ENCODE data around the gene FGGY. TPM values are rescaled to one million over a fixed set of nuclear protein-coding genes. Genes with fewer than 3 reads are reported as not detected.

The FGGY gene
- total RNA-seq, 1 experiment from 2014 or later: 14.6 TPM

- H3K9me3 Mint-ChIP-seq: peaks cover 13 to 20% of the 10 kb centered on the region in 2 experiments
- H4K20me1 ChIP-seq (ENCODE audit: control insufficient read depth, insufficient read depth, insufficient read length): no peaks in the 10 kb centered on the region
- no peak overlapping the region for H2BK5ac ChIP-seq (ENCODE audit: insufficient read length, low read length)
- peak overlapping the region; percentile 57; the same call in 1 of the 2 replicates for H3K14ac ChIP-seq (ENCODE audit: insufficient read depth, low read length)
- no peak overlapping the region for H4K91ac ChIP-seq (ENCODE audit: insufficient read length, low read depth, low read length)
- H3K79me2 ChIP-seq (ENCODE audit: insufficient read depth, low read length): no peaks in the 10 kb centered on the region
- H3K4me3 Mint-ChIP-seq: no peak overlapping the region
- no peak overlapping the region for H3K4ac ChIP-seq (ENCODE audit: low read depth, low read length)
- H3K27ac Mint-ChIP-seq: no peak overlapping the region
- H3K27ac ChIP-seq (ENCODE audit: insufficient read length, low read depth, low read length): no peak overlapping the region
- no peaks in the 10 kb centered on the region; the same call in 1 of the 2 replicates for H3K27me3 Mint-ChIP-seq (ENCODE audit: low read depth)
- H3K36me3 Mint-ChIP-seq (ENCODE audit: insufficient read depth in 1 of 3, low read depth in 3 of 3): peaks cover 12 to 24% (median 19%) of the 10 kb centered on the region in 3 experiments
- H3K4me1 Mint-ChIP-seq: no peaks in the 10 kb centered on the region
- H3K4me1 ChIP-seq (ENCODE audit: insufficient read depth, low read length): no peaks in the 10 kb centered on the region
- no peak for DNase-seq
- no peak overlapping the region for H3K56ac ChIP-seq (ENCODE audit: insufficient read length, low read depth, low read length)
- H2BK20ac ChIP-seq (ENCODE audit: low read depth, low read length, poor library complexity, severe bottlenecking): no peak overlapping the region
- H4K5ac ChIP-seq (ENCODE audit: insufficient read length, low read depth, low read length): no peak overlapping the region
- H2AK5ac ChIP-seq (ENCODE audit: insufficient read length, low read length): no peak overlapping the region
- H3K79me1 ChIP-seq (ENCODE audit: insufficient read depth, low read depth, low read length, poor library complexity, severe bottlenecking): no peaks in the 10 kb centered on the region
- H3K4me2 ChIP-seq (ENCODE audit: insufficient read depth, insufficient read length, low read length): no peak overlapping the region
- no peak overlapping the region for H3K23ac ChIP-seq (ENCODE audit: insufficient read length, low read depth, low read length)
- no peak overlapping the region for H2BK12ac ChIP-seq (ENCODE audit: insufficient read length, low read depth, low read length)
- TF ChIP-seq CTCF (conservative IDR thresholded peaks at IDR 0.05): no peak
- no peak overlapping the region for H3K18ac ChIP-seq (ENCODE audit: insufficient read length, low read depth, low read length)
- H3K27me3 ChIP-seq (ENCODE audit: insufficient read depth, low read length): no peaks in the 10 kb centered on the region
- no peak overlapping the region for H3T11ph ChIP-seq (ENCODE audit: low read length)
- no peaks in the 10 kb centered on the region for H3K9me3 ChIP-seq (ENCODE audit: control insufficient read depth, low read depth, low read length)
- H3K23me2 ChIP-seq (ENCODE audit: insufficient read length, low read depth, low read length, poor library complexity, severe bottlenecking): no peaks in the 10 kb centered on the region
- H4K8ac ChIP-seq (replicated peaks; ENCODE audit: insufficient read length, low read depth, low read length): no peak overlapping the region
- H2BK120ac ChIP-seq (ENCODE audit: low read depth, low read length, poor library complexity, severe bottlenecking): no peak overlapping the region
- H2BK15ac ChIP-seq (ENCODE audit: low read depth, low read length): no peak overlapping the region
- no peak overlapping the region for H3K9ac ChIP-seq (ENCODE audit: extremely low read depth, insufficient read length, low read length)
- no CpG with 5 or more reads among the region's 6 CpGs for WGBS (ENCODE audit: extremely low coverage, insufficient read length, low lambda C conversion rate)
- no peak overlapping the region for H2AFZ ChIP-seq (ENCODE audit: low read length)
These were observed 70.6 kb downstream of the FGGY start for GRCh38 chr1:59367301-59368007.
